ENCODE measurements around the gene GALNT5.
"Not testable (repeated sequence)": the region's sequence is repeated elsewhere in the genome, so short reads cannot be mapped to it uniquely, and the experiment has no call there.

The GALNT5 gene

GRCh38 chr2:157327621-157328500 lies 70.4 kb downstream of the GALNT5 start:
- DNase-seq (ENCODE audit: low read depth): peak; percentile 85

- no peak for DNase-seq (ENCODE audit: low read depth)
Measured at GRCh38 chr2:157329524-157329923, 72.0 kb downstream of the GALNT5 start.

DNA sequence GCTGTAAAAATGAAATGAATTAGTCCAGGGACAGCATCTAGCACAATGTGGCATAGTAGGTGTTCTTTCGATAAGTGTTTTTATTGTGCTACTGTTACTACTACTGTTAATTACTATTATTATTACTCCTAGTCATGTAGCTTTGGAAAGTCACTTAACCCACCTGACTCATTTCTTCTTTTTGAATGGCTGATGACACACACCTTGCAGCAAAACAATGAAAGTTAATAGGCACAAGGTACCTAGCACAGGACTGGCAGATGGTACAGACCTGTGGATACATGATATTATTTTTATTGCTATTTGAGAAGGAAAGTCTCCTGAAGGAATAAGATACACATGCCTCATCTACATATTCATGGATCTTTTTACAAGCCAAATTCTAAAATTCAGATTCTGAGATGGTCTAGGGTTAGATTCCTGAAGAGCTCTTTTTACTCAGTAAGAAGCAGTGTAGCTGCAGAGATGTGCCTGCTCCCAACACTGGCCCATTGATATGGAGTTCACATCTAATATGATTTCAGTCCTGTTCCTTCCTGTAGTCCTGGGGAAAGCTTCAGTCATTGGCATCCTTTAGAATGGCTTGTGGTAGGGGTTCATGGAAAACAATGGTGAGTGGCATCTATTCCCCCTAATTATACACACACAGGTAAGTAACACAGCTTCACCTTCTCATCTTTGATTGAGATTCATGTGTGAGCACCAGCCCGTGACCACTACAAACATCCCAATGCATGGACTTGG lies 76.0 kb downstream of the GALNT5 start:
- no peak for DNase-seq (ENCODE audit: low read depth)

DNA sequence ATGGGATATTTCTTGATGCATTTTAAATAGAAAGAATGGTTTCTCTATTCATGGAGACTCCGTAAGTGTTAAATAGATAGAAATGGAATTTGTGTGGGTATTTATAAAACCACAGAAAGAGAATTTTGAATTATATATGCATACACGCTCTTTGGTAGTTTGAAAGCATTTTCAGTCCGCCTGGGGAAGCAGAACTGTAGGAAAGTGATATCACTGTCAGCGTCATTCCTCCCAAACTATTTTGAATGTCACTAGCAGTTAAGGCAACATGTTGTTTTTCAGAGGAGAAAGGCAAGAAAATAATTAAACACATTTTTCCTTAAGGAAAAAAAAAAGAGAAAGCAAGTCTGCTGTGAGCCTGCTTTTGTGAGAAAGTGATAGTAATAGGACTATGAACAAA lies 76.8 kb downstream of the GALNT5 start:
- no peak for DNase-seq (ENCODE audit: low read depth)

DNA sequence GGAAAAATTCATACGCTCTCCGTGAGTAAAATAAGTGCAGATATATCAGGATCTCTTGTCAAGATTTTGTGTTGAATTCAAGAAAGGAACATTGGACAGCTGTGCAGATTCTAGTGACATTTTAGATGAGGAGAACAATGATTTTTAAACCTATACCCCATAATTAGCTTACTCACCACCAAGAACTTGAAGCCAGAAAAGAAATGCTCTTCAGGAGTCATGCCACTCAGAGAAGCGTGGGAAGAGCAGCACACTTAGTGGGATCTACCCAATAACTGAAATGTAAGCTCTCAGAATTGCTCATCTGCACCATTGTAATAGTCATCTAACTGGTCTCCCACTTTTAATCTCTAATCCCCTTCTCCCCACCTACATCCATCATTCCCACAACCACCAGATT lies 77.3 kb downstream of the GALNT5 start:
- no peak for DNase-seq (ENCODE audit: low read depth)

DNA sequence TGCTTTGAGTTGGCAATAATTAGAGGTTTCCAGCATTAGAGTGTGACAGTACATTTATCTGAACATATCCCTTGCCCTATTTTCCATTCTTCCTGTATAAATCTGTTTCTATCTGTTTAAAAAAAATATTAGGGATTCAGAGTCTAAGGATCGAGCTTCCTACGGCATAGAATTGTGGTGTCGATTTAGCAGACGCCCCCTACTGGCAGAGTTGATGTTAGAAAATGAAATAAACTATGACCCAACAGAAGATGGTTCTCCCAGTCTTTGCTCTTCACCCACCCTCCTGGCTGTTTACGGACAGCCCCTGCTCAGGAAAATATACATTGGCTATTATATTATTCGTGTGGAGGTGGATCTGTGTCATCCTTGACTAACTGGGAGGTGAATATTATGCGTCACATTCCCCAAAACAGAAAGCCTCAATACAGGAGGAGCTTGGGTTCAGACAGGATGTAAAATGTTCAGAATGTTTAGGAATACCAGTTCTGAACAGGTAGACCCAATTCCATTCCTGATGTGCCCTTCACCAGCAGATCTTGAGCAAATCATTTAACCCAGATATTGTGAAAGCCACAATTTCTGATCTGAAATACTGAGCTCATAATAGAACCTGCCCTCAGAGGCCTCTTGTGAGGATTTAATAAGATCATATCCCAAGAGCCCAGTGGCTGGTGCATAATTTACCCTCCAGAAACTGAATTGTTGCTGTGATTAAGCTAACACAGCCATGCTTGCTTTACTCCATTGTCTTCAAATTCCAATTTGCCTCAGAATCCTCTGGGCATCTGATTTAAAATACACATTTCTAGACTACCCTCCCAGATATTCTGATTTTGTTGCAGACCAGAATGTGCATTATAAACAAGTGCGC lies 78.9 kb downstream of the GALNT5 start:
- DNase-seq (ENCODE audit: low read depth): peak; percentile 38

- no peak for DNase-seq (ENCODE audit: low read depth)
Measured at GRCh38 chr2:157337978-157338377, 80.5 kb downstream of the GALNT5 start.

DNA sequence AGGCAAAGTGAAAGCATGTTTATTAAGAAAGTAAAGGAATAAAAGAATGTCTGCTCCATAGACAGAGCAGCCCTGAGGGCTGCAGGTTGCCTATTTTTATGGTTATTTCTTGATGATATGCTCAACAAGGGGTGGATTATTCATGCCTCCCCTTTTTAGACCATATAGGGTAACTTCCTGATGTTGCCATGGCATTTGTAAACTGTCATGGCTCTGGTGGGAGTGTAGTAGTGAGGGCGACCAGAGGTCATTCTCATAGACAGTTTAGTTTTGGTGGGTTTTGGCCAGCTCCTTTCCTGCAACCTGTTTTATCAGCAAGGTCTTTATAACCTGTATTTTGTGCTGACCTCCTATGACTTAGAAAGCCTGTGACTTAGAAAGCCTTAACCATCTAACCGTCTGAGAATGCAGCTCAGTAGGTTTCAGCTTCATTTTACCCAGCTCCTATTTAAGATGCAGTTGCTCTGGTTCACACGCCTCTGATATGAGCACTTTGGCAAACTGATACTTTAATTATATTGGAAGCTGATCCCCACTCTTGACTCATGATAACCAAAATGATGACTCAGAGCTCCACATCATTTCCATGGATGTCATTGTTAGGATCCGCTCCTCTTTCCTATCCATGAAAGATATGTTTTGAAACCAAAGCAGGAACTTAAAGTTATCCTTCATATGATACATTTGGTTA lies 82.6 kb downstream of the GALNT5 start:
- no peak for DNase-seq (ENCODE audit: low read depth)

- not testable (repeated sequence) for DNase-seq (ENCODE audit: low read depth)
Measured at GRCh38 chr2:157341381-157341780, 83.9 kb downstream of the GALNT5 start.

DNA sequence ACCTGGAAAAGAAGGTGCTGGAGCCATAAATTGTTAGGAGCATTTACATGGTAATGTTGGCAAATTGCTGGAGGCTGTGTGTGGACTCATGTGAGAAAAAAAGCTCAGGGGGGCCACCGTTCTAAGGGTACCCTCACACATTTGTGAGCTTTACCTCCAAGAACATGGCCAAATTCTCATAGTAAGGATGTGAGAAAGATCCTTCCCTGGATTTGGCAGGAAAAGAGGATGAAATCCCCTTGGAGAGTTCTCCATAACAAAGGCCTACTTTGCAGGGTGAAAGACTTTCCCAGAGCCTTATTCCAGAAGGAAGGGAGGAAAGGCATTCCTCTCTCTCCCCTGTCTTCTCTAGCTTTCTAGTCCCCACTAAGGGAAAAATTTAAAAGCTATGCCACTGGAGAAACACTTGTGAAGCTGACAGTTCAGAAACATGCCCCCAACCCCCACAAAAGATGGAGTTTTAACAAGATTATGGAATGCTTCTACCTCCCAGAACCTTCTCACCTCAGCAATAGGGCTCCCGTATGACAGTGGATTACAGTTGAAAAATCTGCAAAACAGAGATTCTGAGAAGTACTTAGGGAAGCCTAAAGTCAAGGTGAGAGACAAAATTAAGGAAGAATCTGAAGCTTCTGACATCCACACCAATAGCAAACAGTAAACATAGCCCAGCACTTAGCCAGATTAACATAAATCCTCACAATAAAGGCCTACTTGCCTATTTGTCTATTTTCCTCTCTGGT lies 88.3 kb downstream of the GALNT5 start:
- DNase-seq (ENCODE audit: low read depth): no peak

- DNase-seq (ENCODE audit: low read depth): no peak
Measured at GRCh38 chr2:157348291-157348921, 90.9 kb downstream of the GALNT5 start.

DNA sequence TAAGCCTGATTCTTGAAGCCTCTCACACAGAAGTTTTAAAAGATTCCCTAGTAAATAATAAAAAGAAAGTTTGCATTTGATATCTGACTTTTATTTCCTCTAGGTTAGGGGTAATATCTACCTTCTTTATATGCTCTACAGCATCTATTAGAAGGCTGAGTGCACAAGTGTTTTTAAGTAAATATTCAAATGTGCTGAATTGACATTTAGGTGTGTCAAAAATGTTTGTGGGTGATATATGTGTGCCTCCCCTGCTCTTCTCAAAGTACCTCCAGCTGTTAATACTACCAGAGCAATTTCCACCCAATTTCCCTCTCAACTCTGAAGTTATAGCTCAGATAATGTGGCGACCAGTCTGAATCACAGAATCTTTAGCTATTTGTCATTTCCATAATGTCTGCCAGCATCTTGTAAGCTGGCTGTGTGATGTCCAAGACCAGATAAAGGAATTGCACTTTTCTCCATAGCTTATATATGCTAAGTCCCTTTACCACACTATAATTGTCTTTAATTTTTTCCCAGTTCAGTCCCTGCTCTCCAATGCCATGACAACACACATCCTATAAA lies 92.5 kb downstream of the GALNT5 start:
- no peak for DNase-seq (ENCODE audit: low read depth)

- no peak for DNase-seq (ENCODE audit: low read depth)
Measured at GRCh38 chr2:157355618-157356017, 98.1 kb downstream of the GALNT5 start.

- DNase-seq (ENCODE audit: low read depth): no peak
Measured at GRCh38 chr2:157359628-157360027, 102.1 kb downstream of the GALNT5 start.

DNA sequence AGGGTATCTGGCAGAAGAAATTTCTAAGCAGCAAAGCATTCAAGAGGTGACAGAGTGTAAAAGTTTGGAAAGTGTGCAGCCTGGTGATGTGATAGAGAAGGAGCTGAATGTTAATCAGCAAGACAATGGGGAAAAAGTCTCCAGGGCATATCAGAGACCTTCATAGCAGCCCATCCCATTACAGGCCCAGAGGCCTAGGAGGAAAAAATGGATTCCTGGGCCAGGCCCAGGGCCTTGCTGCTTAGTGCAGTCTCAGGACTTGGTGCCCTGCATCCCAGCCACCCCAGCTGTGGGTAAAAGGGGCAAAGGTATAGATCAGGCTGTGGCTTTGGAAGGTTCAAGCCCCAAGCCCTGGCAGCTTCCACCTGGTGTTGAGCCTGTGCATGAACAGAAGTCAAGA lies 104.0 kb downstream of the GALNT5 start:
- no peak for DNase-seq (ENCODE audit: low read depth)

GRCh38 chr2:157362627-157363026 lies 105.1 kb downstream of the GALNT5 start:
- DNase-seq (ENCODE audit: low read depth): no peak

DNA sequence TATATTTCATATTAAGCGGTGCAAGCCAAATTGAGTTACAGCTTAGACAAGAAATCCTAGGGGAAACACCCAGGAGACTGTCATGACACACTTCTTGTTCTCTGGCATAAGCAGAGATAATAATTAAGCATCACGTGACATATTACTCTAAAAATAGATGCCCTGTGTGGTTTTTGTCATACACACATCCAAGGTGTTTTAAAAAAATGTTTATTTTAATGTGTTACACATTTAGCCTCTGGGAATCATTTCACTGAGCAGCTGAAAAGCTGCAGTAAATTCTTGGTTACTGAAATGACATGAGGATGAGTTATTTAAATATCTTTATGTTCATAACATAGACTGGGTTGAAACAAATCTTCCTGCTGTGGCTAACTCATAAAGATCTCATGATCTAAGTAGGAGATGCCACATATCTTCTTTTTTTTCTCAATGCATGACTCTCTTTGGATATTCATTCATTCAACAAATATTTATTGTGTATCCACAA lies 106.2 kb downstream of the GALNT5 start:
- no peak for DNase-seq (ENCODE audit: low read depth)

Measured in stimulated activated CD4-positive, alpha-beta T cell treated with anti-CD3 and anti-CD28 coated beads, Interleukin-2, amount 100 ng/mL, for 4 hours (primary cell).